DMS 273 treated with DMSO at 0.1 percent for 48 hours (cell line): ENCODE measurements around the gene PAX2.

Source experiments
- DNase-seq: peaks from one replicate; lab custom pipeline; 2025; lab: John Stamatoyannopoulos, UW

PAX2 gene

GRCh38 chr10:100858747-100859483 is 113.5 kb downstream of the PAX2 start:
- no peak for DNase-seq

GRCh38 chr10:100859484-100859763 is 114.0 kb downstream of the PAX2 start:
- no peak for DNase-seq

- DNase-seq = no peak
These were observed 118.1 kb downstream of the PAX2 start for GRCh38 chr10:100863433-100863832.

GRCh38 chr10:100864036-100864885 is 118.9 kb downstream of the PAX2 start:
- DNase-seq = no peak

- peak; percentile 6 for DNase-seq
These were observed 119.6 kb downstream of the PAX2 start for GRCh38 chr10:100864978-100865377.

GRCh38 chr10:100866010-100866409 is 120.6 kb downstream of the PAX2 start:
- DNase-seq = no peak

- no peak for DNase-seq
These were observed 121.3 kb downstream of the PAX2 start for GRCh38 chr10:100866575-100867098.

GRCh38 chr10:100867261-100867963 is 122.0 kb downstream of the PAX2 start:
- no peak for DNase-seq

- no peak for DNase-seq
These were observed 123.0 kb downstream of the PAX2 start for GRCh38 chr10:100868382-100868781.

- DNase-seq = no peak
These were observed 124.0 kb downstream of the PAX2 start for GRCh38 chr10:100869399-100869798.

GRCh38 chr10:100872034-100872791 is 126.8 kb downstream of the PAX2 start:
- DNase-seq = peak; percentile 9

- DNase-seq = no peak
These were observed 127.9 kb downstream of the PAX2 start for GRCh38 chr10:100873146-100873826.

GRCh38 chr10:100873827-100874326 is 128.5 kb downstream of the PAX2 start:
- DNase-seq = no peak

- DNase-seq = no peak
These were observed 129.5 kb downstream of the PAX2 start for GRCh38 chr10:100874702-100875483.

- no peak for DNase-seq
These were observed 130.2 kb downstream of the PAX2 start for GRCh38 chr10:100875484-100876166.

GRCh38 chr10:100876585-100877460 is 131.4 kb downstream of the PAX2 start:
- no peak for DNase-seq

GRCh38 chr10:100877461-100877850 is 132.1 kb downstream of the PAX2 start:
- DNase-seq = no peak

- peak; percentile 51 for DNase-seq
These were observed 133.0 kb downstream of the PAX2 start for GRCh38 chr10:100878291-100878910.
